ENCODE results near the gene DOCK1. TPM values are rescaled to one million over a fixed set of nuclear protein-coding genes. Genes with fewer than 3 reads are reported as not detected.

The DOCK1 gene
- total and polyA plus RNA-seq, 2 experiments from 2014 or later: 22.8 to 45.6 TPM

DNA sequence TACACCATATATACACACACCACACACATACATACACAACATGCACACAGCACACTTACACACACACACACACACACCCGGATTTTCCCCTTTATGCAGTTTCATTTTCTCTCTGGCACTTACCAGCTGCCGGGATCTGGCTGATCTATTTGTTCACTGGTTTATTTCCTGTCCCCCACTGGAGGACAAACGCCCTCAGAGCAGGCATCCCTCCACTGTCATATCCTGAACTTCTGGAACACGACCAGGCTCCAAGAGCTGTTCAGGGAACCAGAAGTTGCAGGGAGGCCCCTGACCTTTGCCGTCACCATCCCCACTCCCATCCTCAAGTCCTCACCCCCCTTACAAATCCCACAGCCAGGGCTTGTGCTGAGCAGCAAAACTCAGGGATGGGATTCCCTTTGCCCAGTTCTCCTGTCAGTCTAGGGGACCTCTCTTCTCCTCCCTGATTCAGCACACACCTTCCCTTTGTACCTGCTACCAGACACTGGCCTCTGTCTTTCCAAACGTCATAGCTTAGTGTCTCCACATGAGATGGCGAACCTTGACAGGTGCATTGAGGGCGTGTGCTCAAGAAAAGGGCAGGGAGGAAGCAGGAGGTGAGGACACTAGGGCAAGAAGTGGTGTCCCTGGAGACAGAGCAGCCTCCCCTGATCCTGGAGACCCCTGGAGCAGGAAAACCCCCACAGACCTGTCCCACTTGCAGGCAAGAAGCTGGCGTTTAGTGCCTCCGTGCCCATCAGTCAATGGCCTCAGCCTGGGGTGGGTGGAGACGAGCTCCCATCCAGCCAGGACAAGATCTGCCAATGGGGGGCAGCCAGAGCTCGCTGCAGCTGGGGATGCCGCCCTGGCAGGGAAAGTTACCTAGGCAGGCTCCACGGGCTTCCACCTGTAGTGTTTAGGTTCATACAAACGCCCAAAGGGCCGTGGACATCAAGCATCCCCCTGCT is 12.7 kb upstream of the DOCK1 start:
- WGBS, 2 experiments (ENCODE audit: low coverage in 1 of 2, low lambda C conversion rate in 2 of 2, missing lambda C conversion rate in 2 of 2): 53 to 67% methylated on average over 16 of the region's 16 CpGs
- H3K9me2 ChIP-seq (ENCODE audit: insufficient read depth): no peaks in the 10 kb centered on the region
- H3K36me3 ChIP-seq (ENCODE audit: low read depth): no peaks in the 10 kb centered on the region
- DNase-seq: no peak
- in situ Hi-C loops (cut with MboI): no loop called here
- no peak overlapping the region for H2AFZ ChIP-seq
- no peaks in the 10 kb centered on the region for H4K20me1 ChIP-seq (ENCODE audit: insufficient read depth)
- H3K4me1 ChIP-seq (ENCODE audit: insufficient read depth): no peaks in the 10 kb centered on the region
- H3K79me2 ChIP-seq (ENCODE audit: insufficient read depth): no peaks in the 10 kb centered on the region
- H3K27ac ChIP-seq: no peak overlapping the region
- H3K9ac ChIP-seq: no peak overlapping the region
- H3K27me3 ChIP-seq (replicated peaks; ENCODE audit: insufficient read depth): 0 out of 2 replicates have a peak, but pooled peaks cover 5% of the 10 kb centered on the region
- no peak for TF ChIP-seq EZH2 (IDR thresholded peaks at IDR 0.05; ENCODE audit: insufficient read depth, poor library complexity, severe bottlenecking)
- no peak for TF ChIP-seq EZH2phosphoT487 (IDR thresholded peaks at IDR 0.05; ENCODE audit: insufficient read depth, low read depth)
- no peak overlapping the region for H3K4me3 ChIP-seq
- no peak overlapping the region for H3K4me2 ChIP-seq (ENCODE audit: unreplicated experiment)
- H3K9me3 ChIP-seq (ENCODE audit: low read depth): no peaks in the 10 kb centered on the region
- H3F3A ChIP-seq (ENCODE audit: insufficient read depth): no peaks in the 10 kb centered on the region

- Histone ChIP-seq H3K9me3 (ENCODE audit: low read depth) (no peaks in the 10 kb centered on the region), H3K9ac (no peak overlapping the region), H3K79me2 (ENCODE audit: insufficient read depth) (no peaks in the 10 kb centered on the region), H3K4me3 (no peak overlapping the region), H3K4me2 (ENCODE audit: unreplicated experiment) (no peak overlapping the region), H3K27ac (no peak overlapping the region), H3K9me2 (ENCODE audit: insufficient read depth) (no peaks in the 10 kb centered on the region), H3F3A (ENCODE audit: insufficient read depth) (no peaks in the 10 kb centered on the region), H3K27me3 (replicated peaks; ENCODE audit: insufficient read depth) (0 out of 2 replicates have a peak, but pooled peaks cover 5% of the 10 kb centered on the region), H4K20me1 (ENCODE audit: insufficient read depth) (no peaks in the 10 kb centered on the region), H3K4me1 (ENCODE audit: insufficient read depth) (no peaks in the 10 kb centered on the region), H3K36me3 (ENCODE audit: low read depth) (no peaks in the 10 kb centered on the region), H2AFZ (no peak overlapping the region)
- 84 to 88% methylated on average over 9 of the region's 9 CpGs for WGBS, 2 experiments (ENCODE audit: low coverage in 1 of 2, low lambda C conversion rate in 2 of 2, missing lambda C conversion rate in 2 of 2)
- no peak for TF ChIP-seq EZH2phosphoT487 (IDR thresholded peaks at IDR 0.05; ENCODE audit: insufficient read depth, low read depth)
- TF ChIP-seq EZH2 (IDR thresholded peaks at IDR 0.05; ENCODE audit: insufficient read depth, poor library complexity, severe bottlenecking): no peak
- in situ Hi-C loops (cut with MboI): no loop called here
- no peak for DNase-seq
Observed at GRCh38 chr10:126893206-126893605, 12.0 kb upstream of the DOCK1 start.

DNA sequence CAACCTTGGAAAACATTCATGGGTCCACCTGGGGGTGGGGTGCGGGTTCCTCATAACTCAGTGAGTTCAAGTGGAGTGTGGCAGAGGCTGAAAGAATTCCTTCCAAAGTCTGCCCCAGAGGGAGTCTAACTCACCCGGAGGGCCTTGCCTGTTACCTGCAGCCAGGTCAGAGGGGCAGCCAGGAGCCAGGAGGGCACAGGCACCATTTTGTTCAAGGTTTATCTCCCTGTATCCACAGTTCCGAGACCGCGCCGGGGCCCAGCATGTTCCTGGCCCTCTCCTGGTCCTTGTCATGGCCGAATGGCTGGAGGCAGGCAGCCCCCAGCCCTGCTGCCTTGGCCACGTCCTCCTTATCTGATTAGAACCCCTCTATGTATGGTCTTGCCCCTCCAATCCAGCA is 11.4 kb upstream of the DOCK1 start:
- H3K4me3 ChIP-seq: no peak overlapping the region
- H3K9ac ChIP-seq: no peak overlapping the region
- H3K79me2 ChIP-seq (ENCODE audit: insufficient read depth): no peaks in the 10 kb centered on the region
- H3K27me3 ChIP-seq (replicated peaks; ENCODE audit: insufficient read depth): 0 out of 2 replicates have a peak, but pooled peaks cover 5% of the 10 kb centered on the region
- in situ Hi-C loops (cut with MboI): no loop called here
- H3K4me1 ChIP-seq (ENCODE audit: insufficient read depth): no peaks in the 10 kb centered on the region
- H3K4me2 ChIP-seq (ENCODE audit: unreplicated experiment): no peak overlapping the region
- TF ChIP-seq EZH2phosphoT487 (IDR thresholded peaks at IDR 0.05; ENCODE audit: insufficient read depth, low read depth) (no peak), EZH2 (IDR thresholded peaks at IDR 0.05; ENCODE audit: insufficient read depth, poor library complexity, severe bottlenecking) (no peak)
- no peaks in the 10 kb centered on the region for H3F3A ChIP-seq (ENCODE audit: insufficient read depth)
- H3K9me2 ChIP-seq (ENCODE audit: insufficient read depth): no peaks in the 10 kb centered on the region
- H3K9me3 ChIP-seq (ENCODE audit: low read depth): no peaks in the 10 kb centered on the region
- no peaks in the 10 kb centered on the region for H3K36me3 ChIP-seq (ENCODE audit: low read depth)
- H3K27ac ChIP-seq: no peak overlapping the region
- no peak overlapping the region for H2AFZ ChIP-seq
- H4K20me1 ChIP-seq (ENCODE audit: insufficient read depth): no peaks in the 10 kb centered on the region
- DNase-seq: no peak
- 69 to 84% methylated on average over 7 to 8 of the region's 8 CpGs for WGBS, 2 experiments (ENCODE audit: low coverage in 1 of 2, low lambda C conversion rate in 2 of 2, missing lambda C conversion rate in 2 of 2)

DNA sequence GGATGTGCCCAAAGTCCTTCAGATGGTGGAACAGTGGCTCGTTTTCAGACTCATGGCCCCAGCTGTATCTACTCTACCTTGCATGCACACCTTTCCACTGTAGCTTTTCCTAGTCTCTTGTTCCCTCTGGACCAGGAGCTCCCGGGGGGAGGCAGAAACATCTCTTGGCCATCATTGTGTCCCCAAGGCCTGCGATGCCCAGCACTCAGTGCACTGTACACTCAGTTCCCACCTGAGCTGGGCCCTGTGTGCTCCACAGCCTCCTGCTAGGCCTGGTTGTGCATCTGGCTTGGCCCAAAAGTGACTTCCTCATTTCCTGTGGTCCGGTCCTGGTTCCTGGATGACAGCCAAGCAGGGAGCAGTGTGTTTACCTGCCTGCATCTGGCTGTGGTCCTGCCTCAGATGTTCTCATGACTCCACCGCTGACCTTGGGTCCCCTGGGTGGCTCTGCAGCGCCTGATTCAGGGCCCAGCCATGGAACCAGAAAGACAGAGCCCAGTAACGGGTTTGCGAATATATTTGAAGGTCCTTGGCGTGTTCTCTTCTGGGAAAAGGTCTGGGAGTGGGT is 9.9 kb upstream of the DOCK1 start:
- no peak overlapping the region for H3K27ac ChIP-seq

More for the DNA sequence above, 9.9 kb upstream of the DOCK1 start:
- Histone ChIP-seq H3K36me3 (ENCODE audit: low read depth) (no peaks in the 10 kb centered on the region), H3K27me3 (replicated peaks; ENCODE audit: insufficient read depth) (no peaks in the 10 kb centered on the region), H3K79me2 (ENCODE audit: insufficient read depth) (no peaks in the 10 kb centered on the region), H2AFZ (no peak overlapping the region), H3K4me2 (ENCODE audit: unreplicated experiment) (no peak overlapping the region), H3K9ac (no peak overlapping the region), H4K20me1 (ENCODE audit: insufficient read depth) (no peaks in the 10 kb centered on the region), H3K9me3 (ENCODE audit: low read depth) (no peaks in the 10 kb centered on the region), H3F3A (ENCODE audit: insufficient read depth) (no peaks in the 10 kb centered on the region), H3K4me3 (no peak overlapping the region), H3K9me2 (ENCODE audit: insufficient read depth) (no peaks in the 10 kb centered on the region), H3K4me1 (ENCODE audit: insufficient read depth) (no peaks in the 10 kb centered on the region)
- WGBS, 2 experiments (ENCODE audit: low coverage in 1 of 2, low lambda C conversion rate in 2 of 2, missing lambda C conversion rate in 2 of 2): 68 to 71% methylated on average over 9 of the region's 9 CpGs
- in situ Hi-C loops (cut with MboI): no loop called here
- TF ChIP-seq EZH2 (IDR thresholded peaks at IDR 0.05; ENCODE audit: insufficient read depth, poor library complexity, severe bottlenecking) (no peak), EZH2phosphoT487 (IDR thresholded peaks at IDR 0.05; ENCODE audit: insufficient read depth, low read depth) (no peak)
- no peak for DNase-seq
